ENCODE results near the gene ZC3H7B.
"Not testable (repeated sequence)": the region's sequence is repeated elsewhere in the genome, so short reads cannot be mapped to it uniquely, and the experiment has no call there.

ZC3H7B gene

GRCh38 chr22:41288245-41288946, 12.9 kb upstream of the ZC3H7B start:
- peak; percentile 26 to 67 for DNase-seq

GRCh38 chr22:41289671-41290070, 11.7 kb upstream of the ZC3H7B start:
- DNase-seq: no peak

GRCh38 chr22:41290262-41291221, 10.8 kb upstream of the ZC3H7B start:
- no peak for DNase-seq

- not testable (repeated sequence) for DNase-seq
Measured at GRCh38 chr22:41294816-41295215, 6.5 kb upstream of the ZC3H7B start.

GRCh38 chr22:41296826-41297667, 4.3 kb upstream of the ZC3H7B start:
- no peak for DNase-seq

- no peak for DNase-seq
Measured at GRCh38 chr22:41300661-41301060, 664 bp upstream of the ZC3H7B start.

- no peak for DNase-seq
Measured at GRCh38 chr22:41302021-41302767, 869 bp downstream of the ZC3H7B start.

- DNase-seq: no peak
Measured at GRCh38 chr22:41302811-41303210, 1.5 kb downstream of the ZC3H7B start.

- DNase-seq: no peak
Measured at GRCh38 chr22:41305646-41306045, 4.3 kb downstream of the ZC3H7B start.

- DNase-seq: no peak
Measured at GRCh38 chr22:41308054-41308453, 6.7 kb downstream of the ZC3H7B start.

- DNase-seq: no peak
Measured at GRCh38 chr22:41308544-41308947, 7.2 kb downstream of the ZC3H7B start.

- DNase-seq: no peak
Measured at GRCh38 chr22:41310336-41310735, 9.0 kb downstream of the ZC3H7B start.

GRCh38 chr22:41311487-41311886, 10.2 kb downstream of the ZC3H7B start:
- DNase-seq: no peak

- no peak for DNase-seq
Measured at GRCh38 chr22:41314821-41315220, 13.5 kb downstream of the ZC3H7B start.

- DNase-seq: no peak
Measured at GRCh38 chr22:41315586-41315985, 14.3 kb downstream of the ZC3H7B start.

GRCh38 chr22:41320416-41321240, 19.3 kb downstream of the ZC3H7B start:
- DNase-seq: no peak

- DNase-seq: no peak
Measured at GRCh38 chr22:41324821-41325528, 23.6 kb downstream of the ZC3H7B start.

- DNase-seq: no peak
Measured at GRCh38 chr22:41327124-41327523, 25.8 kb downstream of the ZC3H7B start.

GRCh38 chr22:41330169-41330568, 28.8 kb downstream of the ZC3H7B start:
- DNase-seq: no peak

GRCh38 chr22:41332217-41332939, 31.1 kb downstream of the ZC3H7B start:
- no peak for DNase-seq
